Fibroblast of upper back skin (primary cell): Measurements from ENCODE around the gene CCL24.
"Not testable (repeated sequence)": the region's sequence is repeated elsewhere in the genome, so short reads cannot be mapped to it uniquely, and the experiment has no call there.

ENCODE experiments used
- DNase-seq: peaks from one replicate; pipeline ENCODE4 v3.0.0-alpha.2; 2013

Gene CCL24

GRCh38 chr7:75813781-75814236 is at the start of gene CCL24:
Gene CCL24 (minus strand): TSS chr7:75813806. CDS start chr7:75813715, 91 bp downstream.
- no peak for DNase-seq

- peak; percentile 22 for DNase-seq
These were observed 48.0 kb upstream of the CCL24 start for GRCh38 chr7:75861636-75862035.

GRCh38 chr7:75858410-75858809 is 44.8 kb upstream of the CCL24 start:
- DNase-seq: no peak

GRCh38 chr7:75856536-75856935 is 42.9 kb upstream of the CCL24 start:
- DNase-seq: no peak

- DNase-seq: not testable (repeated sequence)
These were observed 41.3 kb upstream of the CCL24 start for GRCh38 chr7:75854813-75855345.

GRCh38 chr7:75854233-75854632 is 40.6 kb upstream of the CCL24 start:
- DNase-seq: peak; percentile 44

GRCh38 chr7:75850235-75850634 is 36.6 kb upstream of the CCL24 start:
- DNase-seq: no peak

- DNase-seq: no peak
These were observed 36.0 kb upstream of the CCL24 start for GRCh38 chr7:75849573-75849972.

GRCh38 chr7:75847707-75848106 is 34.1 kb upstream of the CCL24 start:
- DNase-seq: no peak

- not testable (repeated sequence) for DNase-seq
These were observed 31.5 kb upstream of the CCL24 start for GRCh38 chr7:75845132-75845531.

GRCh38 chr7:75844158-75844557 is 30.6 kb upstream of the CCL24 start:
- no peak for DNase-seq

GRCh38 chr7:75843613-75844116 is 30.1 kb upstream of the CCL24 start:
- DNase-seq: no peak

- DNase-seq: peak; percentile 72
These were observed 29.3 kb upstream of the CCL24 start for GRCh38 chr7:75842836-75843446.

- DNase-seq: no peak
These were observed 26.4 kb upstream of the CCL24 start for GRCh38 chr7:75840029-75840428.

- DNase-seq: not testable (repeated sequence)
These were observed 24.8 kb upstream of the CCL24 start for GRCh38 chr7:75838281-75838930.

- DNase-seq: no peak
These were observed 23.2 kb upstream of the CCL24 start for GRCh38 chr7:75836798-75837197.

GRCh38 chr7:75835688-75836285 is 22.2 kb upstream of the CCL24 start:
- DNase-seq: no peak

- DNase-seq: peak; percentile 41
These were observed 20.1 kb upstream of the CCL24 start for GRCh38 chr7:75833662-75834061.

- no peak for DNase-seq
These were observed 17.4 kb upstream of the CCL24 start for GRCh38 chr7:75830978-75831377.

- peak; percentile 63 for DNase-seq
These were observed 16.1 kb upstream of the CCL24 start for GRCh38 chr7:75829656-75830055.

- no peak for DNase-seq
These were observed 9.7 kb upstream of the CCL24 start for GRCh38 chr7:75823198-75823910.

GRCh38 chr7:75820688-75821087 is 7.1 kb upstream of the CCL24 start:
- DNase-seq: no peak

GRCh38 chr7:75819711-75820110 is 6.1 kb upstream of the CCL24 start:
- no peak for DNase-seq
